Neural progenitor cell (in vitro differentiated cells): Measurements from ENCODE around the gene ZKSCAN5. TPM values are rescaled to one million over a fixed set of nuclear protein-coding genes. Genes with fewer than 3 reads are reported as not detected.

ENCODE experiments used
- DNase-seq: peaks from one replicate; pipeline ENCODE4 v3.0.0-alpha.2; 2016; ENCODE audit warnings: low spot score
- H2AFZ ChIP-seq: fragments of 200-600 bp; sonication (generic); replicated peaks from 2 replicates; pipeline ENCODE4 v1.6.1; 2016; ENCODE audit warnings: antibody characterized with exemption
- H3F3A ChIP-seq: fragments of 200-600 bp; sonication (generic); 2 replicates; pipeline ENCODE4 v1.6.1; 2016; ENCODE audit warnings: antibody characterized with exemption, low read depth
- H3K27ac ChIP-seq: fragments of 200-600 bp; sonication (generic); 2 replicates; pipeline ENCODE4 v1.5.1; 2016; ENCODE audit warnings: mild to moderate bottlenecking
- H3K27me3 ChIP-seq: fragments of 200-600 bp; sonication (generic); 2 replicates; pipeline ENCODE4 v1.6.1; 2016; ENCODE audit warnings: mild to moderate bottlenecking, moderate library complexity
- H3K36me3 ChIP-seq: fragments of 200-600 bp; sonication (generic); 2 replicates; pipeline ENCODE4 v1.5.1; 2016
- H3K4me1 ChIP-seq: fragments of 200-600 bp; sonication (generic); 2 replicates; pipeline ENCODE4 v1.6.1; 2016; ENCODE audit warnings: mixed run types
- H3K4me2 ChIP-seq: fragments of 200-600 bp; sonication (generic); 2 replicates; pipeline ENCODE4 v1.6.1; 2016
- H3K4me3 ChIP-seq: fragments of 200-600 bp; sonication (generic); 2 replicates; pipeline ENCODE4 v1.5.1; 2016
- H3K79me2 ChIP-seq: fragments of 200-600 bp; sonication (generic); 2 replicates; pipeline ENCODE4 v1.6.1; 2016; ENCODE audit warnings: low read depth
- H3K9ac ChIP-seq: fragments of 200-600 bp; sonication (generic); 2 replicates; pipeline ENCODE4 v1.6.1; 2016
- H3K9me3 ChIP-seq: fragments of 200-600 bp; sonication (generic); 2 replicates; pipeline ENCODE4 v1.5.1; 2016; ENCODE audit warnings: low read depth
- H4K20me1 ChIP-seq: fragments of 200-600 bp; sonication (generic); 2 replicates; pipeline ENCODE4 v1.6.1; 2016; ENCODE audit warnings: low read depth
- H3K27ac Mint-ChIP-seq: 3 replicates; pipeline ENCODE4 v1.8.0; 2021; ENCODE audit warnings: mixed read lengths
- H3K27me3 Mint-ChIP-seq: 2 replicates; pipeline ENCODE4 v1.8.0; 2022; ENCODE audit warnings: low read depth, mild to moderate bottlenecking, inconsistent platforms, moderate library complexity, mixed read lengths; ENCODE audit not compliant: insufficient read depth
- H3K36me3 Mint-ChIP-seq: 3 replicates; pipeline ENCODE4 v1.8.0; 2021; ENCODE audit warnings: mixed read lengths
- H3K4me1 Mint-ChIP-seq: 3 replicates; pipeline ENCODE4 v1.8.0; 2021; ENCODE audit warnings: mixed read lengths
- H3K4me3 Mint-ChIP-seq: 3 replicates; pipeline ENCODE4 v1.8.0; 2021; ENCODE audit warnings: mild to moderate bottlenecking, moderate library complexity, mixed read lengths
- H3K9me3 Mint-ChIP-seq: 3 replicates; pipeline ENCODE4 v1.8.0; 2020; ENCODE audit warnings: mixed read lengths
- EZH2 ChIP-seq: fragments of 200-600 bp; sonication (generic); IDR thresholded peaks from 2 replicates; pipeline ENCODE4 v1.6.1; 2017; ENCODE audit warnings: antibody characterized with exemption, mild to moderate bottlenecking, moderate library complexity
- EZH2phosphoT487 ChIP-seq: fragments of 200-600 bp; sonication (generic); IDR thresholded peaks from 2 replicates; pipeline ENCODE4 v1.6.1; 2017; ENCODE audit warnings: antibody characterized with exemption
- total RNA-seq: library from RNA; depleted of rRNA; stranded (reverse); fragments of >200 nt; gene quantifications from 2 replicates; pipeline ENCODE4 v1.2.3, GENCODE V29; 2015; ENCODE audit warnings: low replicate concordance
- TF ChIP-seq, protein P1 (sequence below): fragments of 200-600 bp; sonication (generic); IDR thresholded peaks from 2 replicates; pipeline ENCODE4 v1.5.1; 2017; ENCODE audit warnings: antibody characterized with exemption, mild to moderate bottlenecking

Gene ZKSCAN5
- total RNA-seq, 1 donor from 2014 or later, result 23.3 TPM

DNA sequence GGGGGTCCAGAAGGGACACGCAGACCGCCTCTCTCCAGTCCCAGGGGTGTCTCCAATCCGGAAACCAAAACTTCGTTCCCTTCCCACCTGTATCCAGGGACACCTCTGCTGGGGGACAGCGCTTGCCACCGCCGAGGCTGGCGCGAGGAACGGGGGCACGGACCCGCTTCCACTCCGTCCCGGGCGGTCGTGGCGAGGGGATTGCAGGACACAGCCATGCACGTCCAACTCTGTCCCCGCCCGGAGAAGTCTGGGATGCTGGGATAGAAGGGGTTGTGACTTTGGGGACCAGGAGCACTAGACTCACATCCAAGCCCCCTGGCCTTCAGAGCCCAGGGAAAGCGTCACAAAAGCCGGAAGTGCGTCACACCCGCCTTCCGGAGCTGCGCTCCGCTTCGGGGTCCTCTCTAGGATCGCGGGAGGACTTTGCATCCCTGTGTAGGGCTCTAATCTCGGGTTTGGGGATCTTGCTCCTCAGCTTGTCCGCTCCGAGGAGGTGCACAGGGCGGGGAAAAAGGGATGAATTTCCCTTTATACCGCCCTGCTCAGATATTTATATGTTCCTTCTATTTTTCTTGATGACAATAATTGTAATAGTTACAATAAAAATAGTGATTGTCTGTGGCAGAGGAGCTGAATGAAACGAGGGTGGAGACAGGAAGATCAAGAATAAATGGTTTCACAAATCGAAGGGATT is 47.5 kb downstream of the ZKSCAN5 start, which contains the start of gene FAM200A:
Gene FAM200A (minus strand): TSS at position 348 of the 697 bp plus-strand sequence. CDS start 3,707 bp downstream, outside the sequence.
- Histone ChIP-seq H3K9me3 (peaks cover 9% of the 10 kb centered on the region), H3K27me3 (no peaks in the 10 kb centered on the region), H3K79me2 (peaks cover 39% of the 10 kb centered on the region), H3K27ac (no peak within 1 kb of the TSS), H3K4me2 (peak within 1 kb of the TSS; percentile 99), H3K4me3 (peak within 1 kb of the TSS; percentile 81), H3F3A (peaks cover 5% of the 10 kb centered on the region), H3K36me3 (peaks cover 18% of the 10 kb centered on the region), H2AFZ (peak within 1 kb of the TSS; percentile 87), H3K9ac (peak within 1 kb of the TSS; percentile 97), H3K4me1 (peaks cover 7% of the 10 kb centered on the region), H4K20me1 (no peaks in the 10 kb centered on the region)
- DNase-seq, result peak; percentile 96
- Mint-ChIP-seq H3K27ac (peak within 1 kb of the TSS; percentile 10), H3K9me3 (peaks cover 12% of the 10 kb centered on the region), H3K27me3 (no peaks in the 10 kb centered on the region), H3K36me3 (peaks cover 34% of the 10 kb centered on the region), H3K4me3 (peak within 1 kb of the TSS; percentile 87), H3K4me1 (peaks cover 13% of the 10 kb centered on the region)
- TF ChIP-seq, protein P1, sequence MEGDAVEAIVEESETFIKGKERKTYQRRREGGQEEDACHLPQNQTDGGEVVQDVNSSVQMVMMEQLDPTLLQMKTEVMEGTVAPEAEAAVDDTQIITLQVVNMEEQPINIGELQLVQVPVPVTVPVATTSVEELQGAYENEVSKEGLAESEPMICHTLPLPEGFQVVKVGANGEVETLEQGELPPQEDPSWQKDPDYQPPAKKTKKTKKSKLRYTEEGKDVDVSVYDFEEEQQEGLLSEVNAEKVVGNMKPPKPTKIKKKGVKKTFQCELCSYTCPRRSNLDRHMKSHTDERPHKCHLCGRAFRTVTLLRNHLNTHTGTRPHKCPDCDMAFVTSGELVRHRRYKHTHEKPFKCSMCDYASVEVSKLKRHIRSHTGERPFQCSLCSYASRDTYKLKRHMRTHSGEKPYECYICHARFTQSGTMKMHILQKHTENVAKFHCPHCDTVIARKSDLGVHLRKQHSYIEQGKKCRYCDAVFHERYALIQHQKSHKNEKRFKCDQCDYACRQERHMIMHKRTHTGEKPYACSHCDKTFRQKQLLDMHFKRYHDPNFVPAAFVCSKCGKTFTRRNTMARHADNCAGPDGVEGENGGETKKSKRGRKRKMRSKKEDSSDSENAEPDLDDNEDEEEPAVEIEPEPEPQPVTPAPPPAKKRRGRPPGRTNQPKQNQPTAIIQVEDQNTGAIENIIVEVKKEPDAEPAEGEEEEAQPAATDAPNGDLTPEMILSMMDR, result no peak
- TF ChIP-seq EZH2phosphoT487, result no peak
- no peak for TF ChIP-seq EZH2

DNA sequence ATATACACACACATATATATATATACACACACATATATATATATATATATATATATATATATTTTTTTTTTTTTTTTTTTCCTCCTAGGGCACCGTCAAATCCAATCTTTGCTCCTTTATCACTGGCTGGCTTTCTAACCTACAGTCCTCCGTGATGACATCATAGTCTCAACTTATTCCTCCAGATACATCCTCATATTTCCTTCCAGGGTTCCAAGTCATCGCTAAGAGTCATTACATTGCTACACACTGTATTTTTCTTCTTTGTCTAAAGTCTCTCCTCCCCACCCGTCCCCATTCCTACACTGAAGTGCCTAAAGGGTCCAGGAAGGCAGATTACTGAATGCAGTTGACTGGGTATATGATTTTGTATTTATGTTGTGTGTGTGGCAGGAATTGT is 48.6 kb downstream of the ZKSCAN5 start:
- Histone ChIP-seq H3K27me3 (no peaks in the 10 kb centered on the region), H3K27ac (no peak overlapping the region), H3K4me3 (no peak overlapping the region), H3K79me2 (peaks cover 50% of the 10 kb centered on the region), H4K20me1 (no peaks in the 10 kb centered on the region), H3K9me3 (peaks cover 3% of the 10 kb centered on the region), H3F3A (peaks cover 5% of the 10 kb centered on the region), H2AFZ (no peak overlapping the region), H3K9ac (no peak overlapping the region), H3K4me1 (peaks cover 13% of the 10 kb centered on the region), H3K4me2 (no peak overlapping the region), H3K36me3 (peaks cover 7% of the 10 kb centered on the region)
- Mint-ChIP-seq H3K36me3 (peaks cover 25% of the 10 kb centered on the region), H3K27ac (no peak overlapping the region), H3K4me3 (peak overlapping the region; percentile 73), H3K9me3 (peaks cover 8% of the 10 kb centered on the region), H3K4me1 (peaks cover 19% of the 10 kb centered on the region), H3K27me3 (peaks cover under 1% of the 10 kb centered on the region)
- TF ChIP-seq, protein P1, result no peak
- TF ChIP-seq EZH2 (no peak), EZH2phosphoT487 (no peak)
- DNase-seq, result no peak

DNA sequence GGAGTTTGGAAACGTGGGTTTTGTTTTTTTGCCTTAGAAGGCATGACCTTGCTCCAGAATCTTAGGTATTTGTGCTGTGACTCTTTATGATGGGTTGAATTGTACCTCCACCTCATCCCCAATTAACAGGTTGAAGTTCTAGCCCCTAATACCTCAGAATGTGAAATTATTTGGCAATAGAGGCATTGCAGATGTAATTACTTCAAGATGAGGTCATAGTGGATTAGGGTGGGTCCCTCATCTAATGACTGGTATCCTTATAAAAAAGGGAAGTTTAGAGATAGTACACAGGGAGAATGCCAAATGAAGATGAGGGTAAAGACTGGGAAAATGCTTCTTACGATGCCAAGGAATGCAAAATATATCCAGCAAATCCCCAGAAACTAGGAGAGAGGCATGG is 50.5 kb downstream of the ZKSCAN5 start:
- no peak overlapping the region for H3K4me3 ChIP-seq
- peaks cover 19% of the 10 kb centered on the region for H3K4me1 Mint-ChIP-seq
- H3F3A ChIP-seq, result peaks cover 16% of the 10 kb centered on the region
- no peak overlapping the region for H3K27ac ChIP-seq
- H3K27me3 ChIP-seq, result no peaks in the 10 kb centered on the region
- H3K9me3 Mint-ChIP-seq, result peaks cover 5% of the 10 kb centered on the region
- H3K79me2 ChIP-seq, result peaks cover 58% of the 10 kb centered on the region
- peak overlapping the region; percentile 39 for H3K9ac ChIP-seq
- H2AFZ ChIP-seq, result no peak overlapping the region
- TF ChIP-seq, protein P1, result no peak
- no peak for TF ChIP-seq EZH2phosphoT487
- no peak for TF ChIP-seq EZH2
- H3K27ac Mint-ChIP-seq, result no peak overlapping the region
- peaks cover 14% of the 10 kb centered on the region for H3K36me3 Mint-ChIP-seq
- H3K36me3 ChIP-seq, result no peaks in the 10 kb centered on the region
- no peak overlapping the region for H3K4me2 ChIP-seq
- no peak for DNase-seq
- peaks cover 3% of the 10 kb centered on the region for H3K9me3 ChIP-seq
- peaks cover 20% of the 10 kb centered on the region for H3K4me1 ChIP-seq
- H3K4me3 Mint-ChIP-seq, result no peak overlapping the region
- peaks cover 3% of the 10 kb centered on the region for H3K27me3 Mint-ChIP-seq
- peaks cover 7% of the 10 kb centered on the region for H4K20me1 ChIP-seq
